GM12892 (cell line): ENCODE measurements around the gene ZNF729.

Source experiments
- DNase-seq: peaks from one replicate; pipeline ENCODE4 v3.0.0; 2011; ENCODE audit not compliant: insufficient read length
- FAIRE-seq: peaks from 2 replicates; lab custom pipeline; 2011; peaks lifted over from hg19 to GRCh38; lab: Jason Lieb, UNC
- POLR2A ChIP-seq: IDR thresholded peaks from 2 replicates; pipeline ENCODE4 v1.6.1; 2011; ENCODE audit warnings: low read depth, low read length, control low read depth
- POLR2AphosphoS5 ChIP-seq: IDR thresholded peaks from 2 replicates; pipeline ENCODE4 v1.6.1; 2011; ENCODE audit warnings: low read depth, low read length, control low read depth
- TAF1 ChIP-seq: IDR thresholded peaks from 2 replicates; pipeline ENCODE4 v1.6.1; 2011; ENCODE audit warnings: low read depth, mild to moderate bottlenecking, control low read depth, low read length, borderline replicate concordance

Gene ZNF729

GRCh38 chr19:22354665-22355064 lies 68.4 kb downstream of the ZNF729 start:
- FAIRE-seq = no peak
- no peak for TF ChIP-seq TAF1
- TF ChIP-seq POLR2AphosphoS5 = no peak
- TF ChIP-seq POLR2A = no peak

More at GRCh38 chr19:22354665-22355064, 68.4 kb downstream of the ZNF729 start:
- no peak for DNase-seq
